ENCODE results near the gene PRPH2. TPM values are rescaled to one million over a fixed set of nuclear protein-coding genes. Genes with fewer than 3 reads are reported as not detected.

Gene PRPH2
- polyA plus RNA-seq, 1 of the 3 experiments (the other 2 are of a cell fraction), result not detected

GRCh38 chr6:42751055-42751454, 28.7 kb upstream of the PRPH2 start:
- Histone ChIP-seq H3K9me3 (no peaks in the 10 kb centered on the region), H3K36me3 (replicated peaks in 1 of 2; ENCODE audit: control insufficient read depth in 1 of 2, insufficient read depth in 2 of 2, low read length in 1 of 2) (no peaks in the 10 kb centered on the region), H3K79me2 (ENCODE audit: insufficient read depth) (peaks cover 19% of the 10 kb centered on the region), H3K27ac (ENCODE audit: low read depth in 2 of 2, low read length in 1 of 2) (no peak overlapping the region), H3F3A (replicated peaks; ENCODE audit: insufficient read depth) (peaks cover 14% of the 10 kb centered on the region), H3K9ac (no peak overlapping the region), H2AFZ (ENCODE audit: low read depth) (no peak overlapping the region), H3K4me3 (ENCODE audit: low read depth in 2 of 2, low read length in 1 of 2) (no peak overlapping the region), H4K20me1 (ENCODE audit: insufficient read depth) (no peaks in the 10 kb centered on the region), H3K9me2 (no peaks in the 10 kb centered on the region), H3K4me2 (no peak overlapping the region), H3K27me3 (ENCODE audit: insufficient read depth) (no peaks in the 10 kb centered on the region), H3K4me1 (ENCODE audit: control insufficient read depth in 1 of 2, insufficient read depth in 2 of 2, low read depth in 1 of 2, low read length in 1 of 2) (peaks cover 4 to 8% of the 10 kb centered on the region in 2 experiments; a peak in 3 of 4 replicates)
- WGBS (ENCODE audit: low lambda C conversion rate), result 93% methylated on average over 3 of the region's 3 CpGs
- ChIA-PET POLR2A (no interaction called here), CTCF (no interaction called here)
- no peak for DNase-seq
- no peak for TF ChIP-seq FOSL2 (IDR thresholded peaks at IDR 0.05; ENCODE audit: borderline replicate concordance, low read depth)
- TF ChIP-seq SIN3A (IDR thresholded peaks at IDR 0.05; ENCODE audit: borderline replicate concordance, low read depth, low read length), result no peak
- no peak for TF ChIP-seq USF2 (IDR thresholded peaks at IDR 0.05; ENCODE audit: borderline replicate concordance, low read depth, low read length)
- no peak for TF ChIP-seq RCOR1 (IDR thresholded peaks at IDR 0.05; ENCODE audit: low read length)
- no peak for TF ChIP-seq NRF1 (IDR thresholded peaks at IDR 0.05; ENCODE audit: low read depth, low read length)
- TF ChIP-seq FOXJ3 (CRISPR knock-in tag; IDR thresholded peaks at IDR 0.05), result no peak
- TF ChIP-seq MEF2A (IDR thresholded peaks at IDR 0.05; ENCODE audit: borderline replicate concordance, low read depth), result no peak
- TF ChIP-seq CHD2 (IDR thresholded peaks at IDR 0.05; ENCODE audit: low read length, partially characterized antibody), result no peak
- no peak for TF ChIP-seq EZH2phosphoT487 (IDR thresholded peaks at IDR 0.05; ENCODE audit: borderline replicate concordance, low read depth)
- no peak for TF ChIP-seq GABPA (IDR thresholded peaks at IDR 0.05; ENCODE audit: low read depth)
- no peak for TF ChIP-seq USF1 (IDR thresholded peaks at IDR 0.05; ENCODE audit: borderline replicate concordance, low read depth)
- no peak for TF ChIP-seq YY1 (IDR thresholded peaks at IDR 0.05; ENCODE audit: low read depth)
- TF ChIP-seq GATA2 (CRISPR knock-in tag; IDR thresholded peaks at IDR 0.05), result no peak
- no peak for TF ChIP-seq RAD21 (IDR thresholded peaks at IDR 0.05; ENCODE audit: low read length)
- TF ChIP-seq POLR2AphosphoS5 (IDR thresholded peaks at IDR 0.05; ENCODE audit: low read depth, low read length), result no peak
- no peak for TF ChIP-seq TCF12 (IDR thresholded peaks at IDR 0.05)
- no peak for TF ChIP-seq RFX5 (IDR thresholded peaks at IDR 0.05; ENCODE audit: low read length)

Measured in SK-N-SH (cell line).